SW 1271 (cell line): ENCODE measurements around the gene C14orf119.
"Not testable (repeated sequence)": the region's sequence is repeated elsewhere in the genome, so short reads cannot be mapped to it uniquely, and the experiment has no call there.

Experiments
- DNase-seq, 2 experiments: peaks; one replicate each; lab custom pipeline; 2025; lab: John Stamatoyannopoulos, UW

Gene C14orf119

DNA sequence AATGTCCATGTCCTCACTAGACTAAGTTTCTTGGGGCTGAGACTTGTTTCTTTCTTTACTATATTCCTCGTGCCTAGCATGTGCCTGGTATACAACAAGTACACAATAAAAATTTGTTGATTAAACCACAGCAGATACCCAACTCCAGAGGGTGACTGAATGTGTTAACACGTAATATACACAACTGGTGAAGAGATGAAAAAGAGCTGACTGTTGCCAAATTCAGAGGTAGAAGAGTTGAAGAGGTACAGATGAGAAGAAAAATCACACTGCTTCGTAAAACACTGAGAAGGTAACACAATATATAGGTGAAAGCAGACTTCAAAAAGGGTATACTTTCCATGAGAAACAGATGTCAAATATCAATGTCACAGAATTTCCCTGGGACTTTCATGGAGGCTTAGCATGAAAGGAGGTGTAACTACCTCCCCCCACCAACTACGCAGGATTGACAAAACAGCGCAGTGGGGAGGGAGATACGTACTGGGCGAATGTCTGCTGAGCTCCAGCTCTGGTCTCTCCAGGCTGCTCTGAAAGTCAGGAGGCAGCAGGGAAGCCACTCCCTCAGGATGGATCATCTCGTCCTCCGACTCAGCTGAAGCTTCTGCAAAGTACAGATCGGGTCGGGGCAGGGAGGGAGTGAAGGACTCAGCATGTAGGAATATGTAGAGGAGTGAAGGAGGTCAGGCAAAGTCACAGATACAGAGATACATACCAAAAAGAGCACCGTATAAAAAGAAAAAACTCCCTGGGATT, 5.6 kb upstream of the C14orf119 start:
- DNase-seq = no peak

DNA sequence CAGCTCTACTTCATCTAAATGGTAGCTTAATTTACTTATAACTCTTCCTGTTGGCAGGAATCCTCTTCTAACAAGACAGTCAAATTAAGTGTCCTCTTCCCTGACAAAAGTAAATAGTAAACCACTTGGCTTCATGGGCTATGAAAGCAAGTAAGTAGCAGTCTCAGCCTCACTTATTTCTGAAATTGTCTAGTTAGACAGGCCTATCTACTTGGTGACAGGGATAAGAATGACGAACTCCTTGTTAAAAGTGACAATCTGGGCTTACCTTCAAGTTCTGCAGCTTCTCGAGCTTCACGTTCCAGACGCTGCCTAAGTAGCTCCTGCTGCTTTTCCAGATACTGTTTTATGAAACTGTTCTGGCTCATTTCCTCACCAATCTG, 5.1 kb upstream of the C14orf119 start:
- no peak for DNase-seq

DNA sequence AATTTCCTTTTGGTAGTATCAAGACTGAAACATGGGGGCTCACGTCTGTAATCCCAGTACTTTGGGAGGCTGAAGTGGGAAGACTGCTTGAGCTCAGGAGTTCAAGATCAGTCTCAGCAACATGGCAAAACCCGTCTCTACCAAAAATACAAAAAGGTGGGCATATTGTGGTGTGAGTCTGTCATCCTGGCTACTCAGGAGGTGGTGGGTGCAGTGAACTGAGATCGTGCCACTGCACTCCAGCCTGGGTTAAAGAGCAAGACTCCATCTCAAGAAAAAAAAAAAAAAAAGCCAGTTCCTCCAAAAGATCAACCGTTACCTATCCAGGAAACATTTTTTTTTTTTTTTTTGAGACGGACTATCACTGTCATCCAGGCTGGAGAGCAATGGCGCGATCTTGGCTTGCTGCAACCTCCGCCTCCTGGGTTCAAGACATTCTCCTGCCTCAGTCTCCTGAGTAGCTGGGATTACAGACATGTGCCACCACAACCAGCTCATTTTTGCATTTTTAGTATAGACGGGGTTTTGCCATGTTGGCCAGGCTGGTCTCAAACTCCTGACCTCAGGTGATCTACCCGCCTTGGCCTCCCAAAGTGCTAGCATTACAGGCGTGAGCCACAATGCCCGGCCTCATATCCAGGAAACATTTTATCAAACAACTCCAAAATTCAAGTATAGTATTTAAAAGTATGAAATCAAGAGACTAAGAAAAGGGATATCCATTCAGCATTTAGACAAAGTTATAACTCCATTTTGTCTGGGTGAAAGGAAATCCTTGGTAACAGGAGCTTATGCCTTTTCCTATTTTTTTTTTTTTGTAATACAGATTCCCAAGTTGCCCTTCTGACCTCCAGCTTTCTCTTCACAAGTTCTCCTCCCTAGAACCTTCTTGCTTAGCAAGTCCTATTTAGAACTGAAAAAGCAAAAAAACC, 3.7 kb upstream of the C14orf119 start:
- no peak for DNase-seq

DNA sequence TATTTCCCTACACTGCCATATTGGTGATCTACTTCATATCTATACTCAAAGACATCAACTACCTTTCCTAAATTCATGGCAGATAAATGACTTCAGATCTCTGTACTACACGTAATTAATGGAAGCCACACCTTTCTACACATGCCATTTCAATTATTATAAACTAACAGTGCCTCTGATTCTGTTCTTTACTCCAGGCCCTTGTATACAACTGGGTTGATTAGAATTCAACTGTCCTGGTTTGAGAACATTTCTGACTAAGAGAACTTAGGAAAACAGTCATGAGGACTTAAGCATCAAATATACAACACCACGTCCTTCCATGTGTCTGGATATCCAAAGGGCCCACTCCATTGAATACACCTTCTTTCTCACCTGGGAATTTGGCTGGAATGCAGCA, 2.2 kb upstream of the C14orf119 start:
- DNase-seq = no peak

DNA sequence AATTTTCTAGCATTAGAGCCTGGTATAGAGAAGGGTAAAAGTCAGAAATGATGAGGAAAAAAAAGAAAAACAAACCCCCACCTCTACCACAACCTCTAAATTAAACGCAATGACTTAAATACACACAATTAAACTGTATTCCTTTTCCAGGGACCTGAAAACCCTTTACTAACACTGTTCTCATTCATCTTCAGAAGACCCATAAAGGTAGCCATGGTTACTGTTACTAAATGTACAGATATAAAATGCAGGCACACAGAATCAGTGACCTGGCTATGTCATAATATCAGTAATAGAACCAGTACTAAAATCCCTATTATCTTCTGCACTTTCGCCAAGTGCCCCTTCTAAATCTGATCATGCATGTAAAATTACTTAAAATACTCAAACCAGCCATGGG, 1.8 kb upstream of the C14orf119 start:
- no peak for DNase-seq

DNA sequence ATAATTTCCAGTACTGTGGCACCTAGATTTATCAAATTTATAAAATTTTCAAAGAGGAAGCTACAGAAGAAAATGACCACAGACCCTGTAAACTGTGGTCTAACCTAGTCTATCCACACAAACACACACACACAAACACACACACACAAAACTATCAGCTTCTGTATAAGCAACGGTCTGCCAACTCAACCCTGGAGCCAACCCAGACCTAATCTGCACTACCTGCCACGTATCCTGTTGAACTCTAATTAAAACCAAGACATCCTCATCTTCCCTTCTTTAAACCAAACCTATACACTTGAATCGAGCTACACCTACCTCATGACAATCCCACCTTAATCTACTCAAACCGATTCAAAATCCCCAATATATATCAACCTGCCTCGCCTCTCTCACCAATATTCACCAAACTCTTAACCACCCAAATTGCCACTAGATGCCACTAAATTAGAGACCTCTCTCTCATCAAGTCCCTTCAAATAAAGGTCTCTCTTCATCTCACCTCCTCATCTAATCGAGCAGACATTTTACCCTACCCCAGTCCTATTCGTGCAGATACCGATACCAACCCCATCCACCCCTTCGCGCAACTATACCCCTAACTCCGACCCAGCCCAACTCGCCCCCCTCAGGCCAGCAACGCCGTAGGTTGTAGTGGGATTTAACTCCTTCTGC, 1.2 kb upstream of the C14orf119 start:
- no peak for DNase-seq

DNA sequence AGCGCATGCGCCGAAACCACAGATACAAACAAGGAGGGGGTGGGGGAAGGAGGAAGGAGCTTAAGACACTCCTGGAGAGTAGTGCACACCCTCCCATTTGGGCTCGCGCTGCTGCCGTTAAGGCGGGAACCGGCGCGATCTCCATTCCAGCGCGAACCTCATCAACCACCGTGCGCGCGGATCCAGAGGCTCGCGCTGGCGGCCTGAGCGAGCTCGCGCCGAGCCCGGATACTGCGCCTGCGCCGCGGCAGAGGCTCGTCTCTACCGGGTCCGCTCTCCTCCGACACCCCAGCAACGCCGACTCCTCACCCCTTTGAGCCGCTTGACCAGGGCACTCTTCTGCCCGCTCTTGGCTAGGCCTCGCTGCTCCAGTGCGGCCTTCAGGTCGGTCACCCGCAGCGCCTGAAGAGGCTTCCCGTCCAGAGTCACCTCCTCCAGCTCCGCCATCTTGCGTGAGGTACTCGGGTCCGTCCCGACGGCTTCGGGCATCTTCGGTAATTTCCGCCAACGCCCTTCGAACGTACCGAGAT, 574 bp upstream of the C14orf119 start, which contains the start of gene ACIN1:
TSS of gene ACIN1 (minus strand) at position 471 of the 530 bp plus-strand sequence. CDS start at position 447, 24 bp downstream.
- DNase-seq = no peak

DNA sequence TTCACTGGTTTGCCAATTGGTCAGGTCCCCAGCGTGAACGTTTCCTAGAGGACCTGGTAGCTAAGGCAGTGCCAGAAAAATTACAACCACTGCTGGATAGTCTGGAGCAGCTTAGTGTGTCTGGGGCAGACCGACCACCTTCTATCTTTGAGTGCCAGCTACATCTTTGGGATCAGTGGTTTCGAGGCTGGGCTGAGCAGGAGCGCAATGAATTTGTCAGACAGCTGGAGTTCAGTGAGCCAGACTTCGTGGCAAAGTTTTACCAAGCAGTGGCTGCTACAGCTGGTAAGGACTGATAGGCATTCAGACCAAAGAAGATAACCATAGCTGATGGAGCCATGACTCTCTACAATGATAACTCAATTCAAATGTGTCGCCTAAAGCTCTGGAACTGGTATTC, 2.5 kb downstream of the C14orf119 start:
- DNase-seq = no peak

DNA sequence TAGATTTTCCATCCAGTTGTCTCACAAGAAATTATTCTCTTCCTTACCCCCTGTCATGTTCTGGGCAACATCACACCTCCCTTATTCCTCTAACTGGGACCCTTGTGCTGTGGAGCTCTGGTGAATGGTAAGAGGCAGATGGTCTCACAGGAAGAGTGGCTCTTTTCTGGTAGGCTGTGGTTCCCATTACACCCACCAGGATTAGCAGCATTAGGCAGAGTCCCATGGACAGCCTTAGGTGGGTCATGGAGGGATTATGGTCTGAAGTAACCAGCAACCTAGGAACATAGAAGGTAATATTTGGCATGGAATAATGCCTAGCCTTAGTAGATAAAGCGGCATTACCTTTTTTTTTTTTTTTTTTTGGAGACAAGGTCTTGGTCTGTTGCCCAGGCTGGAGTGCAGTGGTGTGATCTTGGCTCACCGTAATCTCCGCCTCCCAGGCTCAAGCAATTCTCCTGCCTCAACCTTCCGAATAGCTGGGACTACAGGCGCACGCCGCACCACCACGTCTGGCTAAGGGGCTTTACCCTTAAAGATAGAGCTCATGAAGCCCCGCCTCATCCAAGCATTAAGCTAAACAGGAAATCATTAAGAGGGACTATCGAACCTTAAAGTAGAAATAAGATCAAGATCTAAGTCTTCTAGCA, 4.0 kb downstream of the C14orf119 start:
- DNase-seq = no peak

DNA sequence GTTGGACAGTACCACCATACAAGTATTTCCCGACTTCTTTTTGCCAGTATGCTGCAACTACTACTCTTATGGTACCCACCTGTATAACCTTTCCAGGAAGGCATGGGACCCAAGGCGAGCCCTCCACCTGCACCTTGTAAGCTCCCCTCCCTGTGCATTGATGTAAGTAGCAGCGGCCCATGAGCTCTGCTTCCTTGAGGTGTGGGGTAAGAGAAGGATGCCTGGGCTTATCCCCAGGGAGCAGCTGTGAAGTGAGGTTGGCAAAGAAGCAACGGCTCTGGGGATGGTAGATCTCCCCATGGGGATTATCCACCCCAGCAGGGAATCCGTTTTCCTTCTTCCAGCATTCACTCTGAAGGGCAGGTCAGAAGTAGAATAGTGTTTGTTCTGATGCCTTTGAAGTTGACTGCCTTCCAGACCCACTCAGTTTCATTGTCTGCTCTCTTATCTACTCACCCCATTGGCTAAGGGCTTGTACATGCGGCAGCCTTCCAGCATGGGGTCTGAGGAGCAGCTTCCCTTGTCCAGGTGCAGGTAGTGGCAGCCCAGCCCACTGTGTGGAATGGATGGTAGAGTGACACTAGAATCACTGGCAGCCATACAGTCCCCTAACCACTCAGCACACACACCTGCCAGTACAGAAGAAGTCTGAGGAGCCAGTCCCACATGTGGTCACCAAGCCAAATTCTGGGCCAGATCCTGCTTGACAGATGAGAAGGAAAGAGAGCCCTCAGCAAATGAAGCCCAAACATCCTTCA, 6.1 kb downstream of the C14orf119 start:
- no peak for DNase-seq

DNA sequence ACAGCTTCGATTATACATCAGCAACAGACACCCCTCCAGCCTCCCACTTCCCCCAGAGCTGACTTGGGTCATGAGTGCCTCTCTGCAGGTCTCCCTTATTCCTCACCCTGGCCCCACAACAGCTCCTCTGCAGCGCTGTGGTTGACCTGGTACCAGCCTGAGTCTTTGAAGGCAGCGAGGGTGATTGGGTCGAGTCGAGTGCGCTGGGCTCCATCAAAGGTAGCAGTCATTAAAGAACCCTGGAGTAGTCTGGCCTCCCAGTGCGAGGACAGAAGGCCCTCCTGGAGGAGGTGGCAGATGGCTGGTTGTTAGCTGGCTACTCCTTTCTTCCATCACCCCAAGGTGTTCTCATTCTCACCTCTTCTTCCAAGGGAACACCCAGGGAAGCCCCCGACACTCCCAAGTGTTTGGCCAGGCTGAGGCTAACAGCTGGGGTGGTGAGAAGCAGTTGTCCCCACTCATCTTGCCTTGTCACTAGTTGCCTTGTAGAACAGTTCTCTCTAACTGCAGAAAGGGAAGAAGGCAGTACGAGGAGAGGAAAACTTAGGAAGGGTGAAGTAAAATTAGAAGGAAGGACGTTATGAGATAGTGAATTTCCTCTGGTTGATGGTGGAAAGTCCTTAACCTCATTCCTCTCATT, 6.8 kb downstream of the C14orf119 start:
- DNase-seq = no peak

DNA sequence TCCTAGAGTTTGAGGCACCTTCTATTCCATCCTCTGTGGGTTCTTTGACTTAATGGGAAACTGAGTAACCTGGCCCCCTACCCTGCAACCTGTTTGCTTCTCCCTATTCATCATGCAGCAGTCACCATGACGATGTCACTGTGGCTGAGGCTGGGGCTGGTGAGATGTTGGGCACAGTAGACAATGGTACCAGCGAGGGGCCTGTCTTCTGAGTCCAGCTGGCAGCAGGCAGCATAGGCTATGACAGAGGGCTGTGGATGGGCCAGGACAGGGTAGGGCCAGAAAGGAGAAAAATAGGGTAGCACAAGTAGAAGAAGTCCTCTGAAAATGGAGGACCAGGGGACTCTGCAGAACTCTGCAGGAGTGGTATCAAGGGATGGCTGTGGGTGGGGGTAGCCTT, 7.5 kb downstream of the C14orf119 start:
- DNase-seq = no peak

DNA sequence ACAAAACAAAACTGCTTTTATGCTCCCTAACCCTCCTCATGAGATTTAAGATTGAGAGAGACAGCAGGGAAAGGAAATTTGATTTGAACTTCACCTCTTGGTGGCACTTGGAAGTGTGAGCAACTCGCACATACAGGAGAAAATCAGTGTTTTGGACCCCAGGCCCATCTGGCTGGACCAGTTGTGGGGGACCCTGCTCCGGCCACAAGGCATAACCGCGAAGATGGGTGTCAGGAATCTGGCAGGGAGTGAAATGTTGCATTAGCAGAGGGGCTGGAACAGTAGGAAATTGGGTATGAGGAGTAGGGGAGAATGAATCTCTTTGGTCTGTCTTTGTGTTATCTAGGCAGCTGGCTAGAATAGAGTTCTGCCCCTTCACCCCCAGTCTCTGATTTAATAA, 8.3 kb downstream of the C14orf119 start:
- DNase-seq = no peak

DNA sequence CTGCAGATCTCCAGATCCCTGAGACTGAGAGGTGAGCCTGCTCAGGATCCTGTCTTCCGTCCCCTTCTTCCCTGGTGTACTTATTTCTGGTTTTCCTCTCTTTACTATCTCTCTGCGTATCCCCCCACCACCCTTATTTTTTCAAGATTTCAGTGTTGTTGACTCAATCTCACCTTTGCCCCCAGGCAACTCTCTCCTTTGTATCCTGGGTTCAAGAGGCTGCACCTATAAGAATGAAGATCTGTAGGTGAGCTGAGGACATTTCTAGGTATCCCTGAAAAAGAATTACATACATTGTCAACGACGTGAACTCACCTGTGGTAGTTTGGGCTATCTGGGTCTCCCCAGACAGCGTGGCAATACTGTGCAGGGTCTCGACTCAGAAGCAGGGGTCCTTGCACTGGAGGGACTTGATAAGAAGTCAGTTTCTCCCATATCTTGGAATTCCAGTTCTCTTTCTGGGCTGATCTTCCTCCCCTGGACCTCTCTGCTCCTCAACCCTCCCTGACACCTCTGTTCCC, 8.8 kb downstream of the C14orf119 start:
- no peak for DNase-seq

DNA sequence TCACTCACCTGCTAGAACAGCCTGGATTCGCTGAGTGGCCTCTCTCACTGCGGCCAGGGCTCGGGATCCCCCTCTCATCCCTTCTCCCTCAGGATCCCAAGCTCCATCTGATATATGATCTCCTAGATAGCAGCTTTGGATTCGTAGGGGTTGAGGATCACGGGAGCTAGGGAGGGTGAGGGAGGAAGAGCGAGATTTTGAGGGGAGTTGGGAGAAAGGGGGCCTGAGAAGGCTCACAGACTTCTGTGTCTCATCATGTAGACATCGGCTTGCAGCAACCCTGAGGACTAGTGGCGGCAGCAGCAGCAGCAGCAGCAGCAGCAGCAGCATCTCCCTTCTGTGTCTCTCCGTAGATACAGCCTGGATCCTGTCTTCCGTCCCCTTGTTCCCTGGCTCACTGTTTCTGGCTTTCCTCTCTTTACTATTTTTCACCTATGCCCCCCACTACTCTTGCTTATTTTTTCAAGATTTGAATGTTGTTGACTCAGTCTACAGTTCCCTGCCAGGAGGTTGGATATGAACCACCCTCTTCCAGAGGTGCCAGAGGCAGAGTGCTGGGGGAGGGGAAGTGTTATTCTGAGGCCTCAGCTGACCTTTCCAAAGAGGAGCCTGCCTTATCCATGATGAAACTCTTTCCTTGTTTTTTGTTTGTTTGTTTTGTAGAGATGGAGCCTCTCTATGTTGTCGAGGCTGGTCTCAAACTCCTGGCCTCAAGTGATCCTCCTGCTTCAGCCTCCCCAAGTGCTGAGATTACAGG, 9.5 kb downstream of the C14orf119 start, which contains the start of gene CIROP:
TSS of gene CIROP (minus strand) at position 399 of the 757 bp plus-strand sequence. CDS start at position 330, 69 bp downstream.
- DNase-seq = no peak

DNA sequence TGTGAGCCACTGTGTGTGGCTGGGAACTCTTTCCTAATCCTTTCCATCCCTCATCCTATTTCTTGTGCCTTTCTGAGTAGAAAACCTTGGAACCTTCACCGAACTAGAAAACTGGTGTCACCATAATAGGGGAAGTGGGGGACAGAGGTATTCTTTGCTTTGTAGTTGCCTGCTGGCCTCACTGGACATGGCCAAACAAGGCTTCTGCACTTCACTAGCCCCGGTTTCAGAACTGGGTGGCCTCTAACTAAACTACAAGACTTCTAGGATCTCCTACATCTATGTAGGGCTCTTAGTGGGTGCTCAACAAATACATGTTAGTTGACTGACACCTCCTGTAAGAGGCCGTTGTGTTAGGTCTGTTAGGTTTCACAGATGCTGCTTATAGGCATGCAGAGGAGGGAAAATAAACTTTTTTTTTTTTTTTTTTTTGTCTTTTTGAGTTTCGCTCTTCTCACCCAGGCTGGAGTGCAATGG, 10.1 kb downstream of the C14orf119 start:
- no peak for DNase-seq

DNA sequence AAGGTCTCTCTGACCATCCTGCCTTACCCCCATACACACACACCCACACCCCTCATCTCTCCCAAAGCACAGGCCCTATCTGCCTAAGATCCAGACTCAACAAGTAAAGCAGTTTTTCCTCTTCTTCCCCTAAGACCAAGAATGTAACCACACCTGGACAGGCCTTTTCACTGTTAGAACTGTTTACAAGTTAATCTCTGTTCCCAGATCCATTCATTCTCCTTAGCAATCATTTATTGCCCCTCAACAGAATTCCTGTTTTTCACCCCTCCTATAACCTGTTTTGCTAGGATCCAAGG, 11.4 kb downstream of the C14orf119 start:
- DNase-seq = no peak

DNA sequence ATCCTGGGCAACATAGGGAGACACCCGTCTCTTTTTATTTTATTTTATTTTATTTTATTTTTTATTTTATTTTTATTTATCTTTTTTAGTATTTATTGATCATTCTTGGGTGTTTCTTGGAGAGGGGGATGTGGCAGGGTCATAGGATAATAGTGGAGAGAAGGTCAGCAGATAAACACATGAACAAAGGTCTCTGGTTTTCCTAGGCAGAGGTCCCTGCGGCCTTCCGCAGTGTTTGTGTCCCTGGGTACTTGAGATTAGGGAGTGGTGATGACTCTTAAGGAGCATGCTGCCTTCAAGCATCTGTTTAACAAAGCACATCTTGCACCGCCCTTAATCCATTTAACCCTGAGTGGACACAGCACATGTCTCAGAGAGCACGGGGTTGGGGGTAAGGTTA, 12.3 kb downstream of the C14orf119 start:
- DNase-seq = not testable (repeated sequence)

DNA sequence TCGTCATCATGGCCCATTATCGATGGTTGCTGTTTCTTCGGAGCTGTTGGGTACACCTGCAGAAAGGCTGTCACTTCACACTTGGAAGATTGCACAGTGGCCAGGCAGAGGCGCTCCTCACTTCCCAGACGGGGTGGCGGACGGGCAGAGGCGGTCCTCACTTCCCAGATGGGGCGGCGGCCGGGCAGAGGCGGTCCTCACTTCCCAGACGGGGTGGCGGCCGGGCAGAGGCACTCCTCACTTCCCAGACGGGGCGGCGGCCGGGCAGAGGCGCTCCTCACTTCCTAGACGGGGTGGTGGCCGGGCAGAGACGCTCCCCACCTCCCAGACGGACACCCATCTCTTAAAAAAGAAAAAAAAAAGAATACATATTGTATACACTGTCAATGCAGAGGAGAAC, 12.9 kb downstream of the C14orf119 start:
- DNase-seq = not testable (repeated sequence)
